ENCODE results near the gene ESR1.

Gene ESR1

GRCh38 chr6:152143359-152143758, 335.9 kb downstream of the ESR1 start:
- no peak for DNase-seq

- no peak for DNase-seq
These were observed 338.9 kb downstream of the ESR1 start for GRCh38 chr6:152146385-152146784.

GRCh38 chr6:152147269-152147668, 339.8 kb downstream of the ESR1 start:
- DNase-seq = no peak

GRCh38 chr6:152148412-152148811, 340.9 kb downstream of the ESR1 start:
- DNase-seq = no peak

GRCh38 chr6:152150196-152150595, 342.7 kb downstream of the ESR1 start:
- no peak for DNase-seq

- no peak for DNase-seq
These were observed 344.4 kb downstream of the ESR1 start for GRCh38 chr6:152151920-152152319.

- no peak for DNase-seq
These were observed 347.3 kb downstream of the ESR1 start for GRCh38 chr6:152154559-152155356.

GRCh38 chr6:152155792-152156191, 348.3 kb downstream of the ESR1 start:
- no peak for DNase-seq

GRCh38 chr6:152160346-152160745, 352.9 kb downstream of the ESR1 start:
- no peak for DNase-seq

- DNase-seq = no peak
These were observed 354.0 kb downstream of the ESR1 start for GRCh38 chr6:152161501-152161900.

- no peak for DNase-seq
These were observed 357.5 kb downstream of the ESR1 start for GRCh38 chr6:152164957-152165356.

- no peak for DNase-seq
These were observed 359.0 kb downstream of the ESR1 start for GRCh38 chr6:152166497-152166896.

- no peak for DNase-seq
These were observed 359.4 kb downstream of the ESR1 start for GRCh38 chr6:152166897-152167296.

- no peak for DNase-seq
These were observed 360.4 kb downstream of the ESR1 start for GRCh38 chr6:152167641-152168603.

- DNase-seq = no peak
These were observed 362.8 kb downstream of the ESR1 start for GRCh38 chr6:152170313-152170701.

- DNase-seq = peak in 3 of 4 experiments; percentile 10 to 31 (median 12)
These were observed 363.5 kb downstream of the ESR1 start for GRCh38 chr6:152170702-152171667.

- DNase-seq = no peak
These were observed 365.8 kb downstream of the ESR1 start for GRCh38 chr6:152173321-152173720.

GRCh38 chr6:152173957-152174356, 366.5 kb downstream of the ESR1 start:
- DNase-seq = no peak

- no peak for DNase-seq
These were observed 368.8 kb downstream of the ESR1 start for GRCh38 chr6:152176268-152176667.
